SKM-1 treated with dmso at 0.1 percent for 144 hours (cell line): ENCODE measurements around the gene KIFBP.
A peak's percentile ranks its signal among the peaks of the same experiment; 100 is the strongest.
"Not testable (repeated sequence)": the region's sequence is repeated elsewhere in the genome, so short reads cannot be mapped to it uniquely, and the experiment has no call there.

Source experiments
- DNase-seq: peaks from one replicate; lab custom pipeline; 2025; ENCODE audit not compliant: unreplicated experiment; lab: John Stamatoyannopoulos, UW

Gene KIFBP

GRCh38 chr10:68997211-68997610, 8.6 kb downstream of the KIFBP start:
- DNase-seq = no peak

GRCh38 chr10:69004821-69005220, 16.2 kb downstream of the KIFBP start:
- peak; percentile 73 for DNase-seq

- DNase-seq = no peak
Observed at GRCh38 chr10:69005704-69006485, 17.3 kb downstream of the KIFBP start.

- no peak for DNase-seq
Observed at GRCh38 chr10:69007260-69007659, 18.7 kb downstream of the KIFBP start.

GRCh38 chr10:69009360-69009759, 20.8 kb downstream of the KIFBP start:
- no peak for DNase-seq

GRCh38 chr10:69010151-69010640, 21.6 kb downstream of the KIFBP start:
- no peak for DNase-seq

- DNase-seq = not testable (repeated sequence)
Observed at GRCh38 chr10:69012778-69013177, 24.2 kb downstream of the KIFBP start.

- no peak for DNase-seq
Observed at GRCh38 chr10:69014171-69014570, 25.6 kb downstream of the KIFBP start.

GRCh38 chr10:69018613-69019012, 30.0 kb downstream of the KIFBP start:
- no peak for DNase-seq

GRCh38 chr10:69022611-69023010, 34.0 kb downstream of the KIFBP start:
- no peak for DNase-seq

- no peak for DNase-seq
Observed at GRCh38 chr10:69025370-69025896, 36.8 kb downstream of the KIFBP start.

- DNase-seq = no peak
Observed at GRCh38 chr10:69033256-69033655, 44.7 kb downstream of the KIFBP start.

- no peak for DNase-seq
Observed at GRCh38 chr10:69037489-69037888, 48.9 kb downstream of the KIFBP start.

GRCh38 chr10:69040904-69041303, 52.3 kb downstream of the KIFBP start:
- DNase-seq = not testable (repeated sequence)

GRCh38 chr10:69042417-69042816, 53.8 kb downstream of the KIFBP start:
- DNase-seq = no peak

- DNase-seq = no peak
Observed at GRCh38 chr10:69042838-69043237, 54.2 kb downstream of the KIFBP start.

GRCh38 chr10:69043931-69044531, 55.4 kb downstream of the KIFBP start:
- no peak for DNase-seq

- peak; percentile 82 for DNase-seq
Observed at GRCh38 chr10:69044546-69044945, 55.9 kb downstream of the KIFBP start.

- DNase-seq = peak; percentile 96
Observed at GRCh38 chr10:69045441-69046300, 57.1 kb downstream of the KIFBP start.

- DNase-seq = no peak
Observed at GRCh38 chr10:69047111-69047832, 58.7 kb downstream of the KIFBP start.

GRCh38 chr10:69048103-69048502, 59.5 kb downstream of the KIFBP start:
- DNase-seq = peak; percentile 96
